T-helper 2 cell treated with Interferon-gamma antibody and Interleukin-4, amounts not matched to agents 100 ng/mL and 5 ng/mL, for 36 hours (primary cell): ENCODE data around the gene DTL. TPM values are rescaled to one million over a fixed set of nuclear protein-coding genes. Genes with fewer than 3 reads are reported as not detected.
"Not testable (repeated sequence)": the region's sequence is repeated elsewhere in the genome, so short reads cannot be mapped to it uniquely, and the experiment has no call there.

Source experiments
- intact Hi-C: fragments of 100-400 bp; cut with micrococcal nuclease; formaldehyde crosslinking; loops from one replicate; pipeline ENCODE4 v1.15.1; 2023
- total RNA-seq: library from RNA; stranded (reverse); gene quantifications from 2 replicates; pipeline ENCODE4 v1.2.3, GENCODE V29; 2022

The DTL gene, protein sequence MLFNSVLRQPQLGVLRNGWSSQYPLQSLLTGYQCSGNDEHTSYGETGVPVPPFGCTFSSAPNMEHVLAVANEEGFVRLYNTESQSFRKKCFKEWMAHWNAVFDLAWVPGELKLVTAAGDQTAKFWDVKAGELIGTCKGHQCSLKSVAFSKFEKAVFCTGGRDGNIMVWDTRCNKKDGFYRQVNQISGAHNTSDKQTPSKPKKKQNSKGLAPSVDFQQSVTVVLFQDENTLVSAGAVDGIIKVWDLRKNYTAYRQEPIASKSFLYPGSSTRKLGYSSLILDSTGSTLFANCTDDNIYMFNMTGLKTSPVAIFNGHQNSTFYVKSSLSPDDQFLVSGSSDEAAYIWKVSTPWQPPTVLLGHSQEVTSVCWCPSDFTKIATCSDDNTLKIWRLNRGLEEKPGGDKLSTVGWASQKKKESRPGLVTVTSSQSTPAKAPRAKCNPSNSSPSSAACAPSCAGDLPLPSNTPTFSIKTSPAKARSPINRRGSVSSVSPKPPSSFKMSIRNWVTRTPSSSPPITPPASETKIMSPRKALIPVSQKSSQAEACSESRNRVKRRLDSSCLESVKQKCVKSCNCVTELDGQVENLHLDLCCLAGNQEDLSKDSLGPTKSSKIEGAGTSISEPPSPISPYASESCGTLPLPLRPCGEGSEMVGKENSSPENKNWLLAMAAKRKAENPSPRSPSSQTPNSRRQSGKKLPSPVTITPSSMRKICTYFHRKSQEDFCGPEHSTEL
- 73.7 and 75.9 TPM in 2 replicates for total RNA-seq

DNA sequence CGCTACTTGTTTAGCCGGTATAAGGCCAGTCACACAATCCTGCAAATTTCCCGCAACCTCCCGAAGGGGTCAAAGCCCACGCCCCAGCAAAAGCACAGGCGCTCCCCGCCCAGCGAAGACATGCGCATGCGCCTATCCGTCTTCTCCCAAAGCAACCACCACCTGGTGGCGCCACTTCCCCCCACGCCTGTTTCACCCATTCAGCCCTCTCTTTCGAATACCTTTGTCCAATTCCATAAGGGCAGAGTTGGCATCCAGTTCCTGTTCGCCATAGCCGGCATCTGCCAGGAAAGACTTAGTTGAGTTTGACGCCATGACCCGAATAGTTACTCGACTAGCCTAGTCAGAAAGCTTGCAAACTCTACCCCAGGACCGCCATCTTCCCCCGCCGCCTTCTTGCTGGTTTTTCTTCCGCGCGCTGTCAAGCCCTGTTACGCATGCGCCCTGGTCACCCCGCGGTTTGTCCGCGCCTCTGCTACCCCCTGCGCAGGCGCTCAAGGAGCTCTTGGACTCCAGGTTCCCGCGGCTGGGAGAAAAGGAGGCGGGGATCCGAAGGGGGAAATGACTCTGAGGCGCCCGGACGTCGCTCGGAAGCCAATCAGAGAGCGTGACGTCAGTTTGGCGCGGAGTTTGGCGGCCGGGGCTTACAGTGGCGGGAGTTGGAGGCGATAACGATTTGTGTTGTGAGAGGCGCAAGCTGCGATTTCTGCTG is at the start of gene DTL, which contains the start of gene INTS7:
TSS of gene DTL (plus strand) at position 626 of the 712 bp plus-strand sequence. CDS start 143 bp downstream, outside the sequence.
TSS of gene INTS7 (minus strand) at position 435 of the 712 bp plus-strand sequence. CDS start at position 315, 120 bp downstream.
- intact Hi-C loops: loop anchor here (1.0 to 10.0 kb wide), 12 partner anchors 28 to 713 kb away; partner anchors contain the start of genes ATF3, LPGAT1, NEK2 and PACC1

GRCh38 chr1:211986628-211987254 is 48.8 kb upstream of the DTL start:
- intact Hi-C loops: no loop called here

DNA sequence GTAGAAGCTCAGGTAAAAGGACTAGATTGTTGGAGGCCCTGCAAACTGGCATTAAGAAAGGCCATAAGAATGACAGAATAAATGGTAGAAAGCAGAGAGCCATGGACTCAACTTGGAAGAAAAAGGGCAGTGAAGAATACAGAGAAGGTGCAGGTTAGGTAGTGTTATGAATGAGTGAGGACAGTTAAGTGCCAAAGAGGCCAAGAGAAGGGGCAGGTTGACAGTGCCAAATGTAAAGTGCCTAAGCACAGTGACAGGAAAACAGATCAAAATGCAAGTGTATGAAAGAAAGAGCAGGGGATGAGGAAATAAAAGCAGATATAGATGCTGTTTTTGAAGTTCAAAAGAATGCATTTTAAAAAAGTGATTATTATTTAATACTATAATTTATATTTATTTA is 43.9 kb upstream of the DTL start:
- intact Hi-C loops: no loop called here

GRCh38 chr1:211997426-211997825 is 38.1 kb upstream of the DTL start:
- intact Hi-C loops: not testable (repeated sequence)

- intact Hi-C loops: no loop called here
These were observed 33.0 kb upstream of the DTL start for GRCh38 chr1:212002536-212002935.

DNA sequence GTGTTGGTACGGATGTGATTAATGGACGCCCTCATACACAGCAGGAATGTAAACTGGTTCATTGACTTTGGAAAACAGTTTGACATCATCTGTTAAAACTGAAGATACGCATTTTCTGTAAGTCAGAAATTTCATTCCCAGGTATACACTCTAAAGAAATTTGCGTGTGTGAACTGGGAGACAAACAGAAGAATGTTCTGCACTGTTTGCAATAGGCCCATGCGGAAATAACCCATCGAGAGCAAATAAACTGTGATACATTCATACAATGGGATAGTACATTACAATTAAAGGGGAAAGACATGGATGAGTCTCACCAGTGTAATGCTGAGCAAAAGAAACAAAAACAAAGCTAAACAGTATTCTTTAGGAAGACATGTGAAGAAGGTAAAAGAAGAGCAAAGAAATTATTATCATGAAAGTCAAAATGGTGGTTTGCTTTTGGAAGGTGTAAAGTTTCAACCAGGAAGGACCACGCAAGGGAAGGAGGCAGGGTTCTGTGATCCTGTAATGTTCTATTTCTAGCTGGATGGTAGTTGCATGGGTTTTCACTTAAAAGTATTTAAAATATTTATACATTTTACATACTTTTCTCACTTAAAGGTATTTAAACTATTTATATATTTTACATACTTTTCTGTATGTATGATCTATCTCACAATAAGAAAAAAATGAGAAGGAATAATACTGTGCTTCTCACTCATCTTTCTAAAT is 30.5 kb upstream of the DTL start:
- intact Hi-C loops: no loop called here

DNA sequence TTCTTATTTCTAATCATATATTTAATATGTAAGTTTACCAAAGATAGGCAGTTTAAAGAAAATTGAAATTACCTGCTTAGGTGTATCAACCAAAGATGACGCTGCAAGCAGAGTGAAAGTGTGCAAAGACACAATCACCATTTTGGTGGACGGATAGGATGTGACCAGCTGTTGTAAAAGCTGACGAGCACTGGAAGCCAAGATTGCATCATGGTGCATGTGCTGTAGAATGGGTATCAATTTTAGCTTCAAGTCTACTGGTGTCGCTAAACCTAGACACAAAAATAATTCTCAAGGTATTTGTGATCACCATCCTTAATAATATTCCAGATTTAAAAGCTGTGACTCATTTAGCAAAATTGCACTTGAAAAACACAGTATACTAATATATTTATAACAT is 28.4 kb upstream of the DTL start:
- intact Hi-C loops: no loop called here

- intact Hi-C loops: no loop called here
These were observed 27.7 kb upstream of the DTL start for GRCh38 chr1:212007886-212008285.

DNA sequence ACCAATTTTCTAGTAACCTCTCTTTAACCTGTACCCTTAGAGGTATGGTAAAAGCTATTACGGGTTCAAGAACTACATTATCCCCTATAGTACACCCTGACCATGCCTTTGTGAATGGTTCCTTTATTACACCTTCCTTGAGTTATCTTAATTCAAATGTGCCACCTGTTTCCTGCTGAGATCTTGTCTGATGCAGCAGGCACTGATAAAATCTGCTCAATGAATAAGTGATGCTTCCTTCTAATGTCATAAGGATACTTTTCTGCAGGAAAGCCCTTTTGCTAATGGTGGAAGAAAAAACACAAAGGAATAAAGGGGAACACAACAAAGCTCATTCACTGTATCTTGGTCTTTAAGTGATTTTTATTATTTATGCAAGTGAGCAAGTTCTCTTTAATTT is 26.0 kb upstream of the DTL start:
- intact Hi-C loops: no loop called here

DNA sequence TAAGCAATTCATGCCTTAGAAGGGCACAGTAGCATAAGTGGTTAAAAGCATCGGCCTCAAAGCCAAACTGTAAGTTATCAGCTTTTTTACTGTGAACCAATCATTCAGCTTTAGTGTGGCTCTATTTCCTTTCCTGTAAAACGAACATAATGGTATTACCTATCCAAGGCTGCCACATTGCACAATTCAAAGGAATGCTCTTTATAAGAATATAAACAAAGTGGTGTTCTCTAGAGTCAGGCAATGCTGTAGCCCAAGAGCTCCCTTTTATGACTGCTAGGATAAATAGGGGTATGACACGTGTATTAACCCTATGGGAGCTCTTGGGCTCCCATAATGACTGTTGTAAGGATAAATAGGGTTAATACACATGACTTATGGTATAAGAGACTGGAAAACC is 25.5 kb upstream of the DTL start:
- intact Hi-C loops: loop anchor here (5.0 kb wide), 3 partner anchors 313 to 447 kb away; partner anchors contain the start of gene NEK2

- intact Hi-C loops: loop anchor here (2.0 to 5.0 kb wide), 4 partner anchors 315 to 445 kb away; partner anchors contain the start of gene NEK2
These were observed 23.4 kb upstream of the DTL start for GRCh38 chr1:212012034-212012740.

GRCh38 chr1:212013672-212014071 is 21.9 kb upstream of the DTL start:
- intact Hi-C loops: loop anchor here (2.0 to 5.0 kb wide), 4 partner anchors 316 to 444 kb away; partner anchors contain the start of gene NEK2

GRCh38 chr1:212020975-212021374 is 14.6 kb upstream of the DTL start:
- intact Hi-C loops: no loop called here

GRCh38 chr1:212021563-212021962 is 14.0 kb upstream of the DTL start:
- intact Hi-C loops: no loop called here

GRCh38 chr1:212022908-212023307 is 12.6 kb upstream of the DTL start:
- intact Hi-C loops: not testable (repeated sequence)

GRCh38 chr1:212024469-212025149 is 10.9 kb upstream of the DTL start:
- intact Hi-C loops: no loop called here

- intact Hi-C loops: not testable (repeated sequence)
These were observed 7.8 kb upstream of the DTL start for GRCh38 chr1:212027727-212028126.

DNA sequence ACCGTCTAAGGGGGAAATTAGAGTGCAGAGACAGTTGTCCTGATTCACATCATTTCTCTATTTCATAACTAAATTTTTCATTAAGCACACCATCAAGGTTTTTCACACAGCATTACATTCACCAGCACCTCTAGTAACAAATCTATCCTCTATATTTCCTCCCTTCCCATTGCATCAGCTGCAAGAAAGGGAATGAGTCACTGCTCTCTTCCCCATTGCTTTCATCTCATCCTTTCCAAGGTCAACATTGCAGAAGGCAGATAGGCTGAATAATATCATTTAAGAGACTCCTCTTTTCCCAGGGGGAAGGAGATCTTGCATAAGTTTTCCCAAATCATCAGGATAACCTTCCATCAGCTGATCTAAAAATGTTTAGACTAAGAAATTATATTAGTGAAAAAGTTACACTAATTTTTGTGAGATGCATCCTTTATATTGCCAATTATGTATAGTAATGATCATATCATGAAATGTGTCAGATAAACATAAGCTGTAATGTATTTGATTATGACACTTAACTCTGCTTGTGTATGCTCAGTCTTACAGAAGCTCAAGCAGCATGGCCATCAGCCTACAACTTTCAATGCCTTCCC is 4.5 kb upstream of the DTL start:
- intact Hi-C loops: loop anchor here (10.0 kb wide), 1 partner anchor 424 kb away; no protein-coding TSS in a partner anchor
